Esophagus squamous epithelium (tissue), 4 donors: ENCODE data around the gene AUTS2.

Experiments used
- POLR2A ChIP-seq, 4 donors: fragments of 450-650 bp; IDR thresholded peaks; one replicate each; pipeline ENCODE4 v1.6.1; 2017; ENCODE audit warnings: antibody characterized with exemption in 4 of 4, mild to moderate bottlenecking in 4 of 4, moderate library complexity in 3 of 4
- TF ChIP-seq, protein P1 (sequence below), 6 experiments: fragments of 450-650 bp in 4 of 6; fragments of 200-600 bp in 2 of 6; sonication (generic) in 2 of 6; IDR thresholded peaks; one replicate each; pipeline ENCODE4 v1.5.1; 2016 to 2019; ENCODE audit warnings: antibody characterized with exemption in 6 of 6, mild to moderate bottlenecking in 4 of 6, moderate library complexity in 4 of 6

DNA sequence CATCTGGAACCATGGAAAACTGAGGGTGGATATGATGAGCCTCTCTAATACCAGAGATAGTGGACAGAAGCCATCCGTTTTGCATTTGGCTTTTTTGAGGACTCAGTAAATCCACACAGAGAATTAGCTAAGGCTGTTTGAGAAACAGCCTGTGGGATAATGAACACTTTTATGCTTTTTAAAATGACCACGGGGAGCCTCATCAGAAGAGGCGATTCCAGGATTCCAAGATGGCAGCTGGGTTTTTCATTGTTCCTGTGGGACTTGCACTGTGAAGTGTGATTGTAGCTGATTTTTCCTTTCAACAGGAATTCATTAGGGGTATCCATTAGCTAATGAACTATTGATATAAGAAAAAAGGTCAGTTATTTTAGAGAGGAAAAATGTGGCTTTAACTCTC, 353.2 kb downstream of the AUTS2 start:
- TF ChIP-seq, protein P1, sequence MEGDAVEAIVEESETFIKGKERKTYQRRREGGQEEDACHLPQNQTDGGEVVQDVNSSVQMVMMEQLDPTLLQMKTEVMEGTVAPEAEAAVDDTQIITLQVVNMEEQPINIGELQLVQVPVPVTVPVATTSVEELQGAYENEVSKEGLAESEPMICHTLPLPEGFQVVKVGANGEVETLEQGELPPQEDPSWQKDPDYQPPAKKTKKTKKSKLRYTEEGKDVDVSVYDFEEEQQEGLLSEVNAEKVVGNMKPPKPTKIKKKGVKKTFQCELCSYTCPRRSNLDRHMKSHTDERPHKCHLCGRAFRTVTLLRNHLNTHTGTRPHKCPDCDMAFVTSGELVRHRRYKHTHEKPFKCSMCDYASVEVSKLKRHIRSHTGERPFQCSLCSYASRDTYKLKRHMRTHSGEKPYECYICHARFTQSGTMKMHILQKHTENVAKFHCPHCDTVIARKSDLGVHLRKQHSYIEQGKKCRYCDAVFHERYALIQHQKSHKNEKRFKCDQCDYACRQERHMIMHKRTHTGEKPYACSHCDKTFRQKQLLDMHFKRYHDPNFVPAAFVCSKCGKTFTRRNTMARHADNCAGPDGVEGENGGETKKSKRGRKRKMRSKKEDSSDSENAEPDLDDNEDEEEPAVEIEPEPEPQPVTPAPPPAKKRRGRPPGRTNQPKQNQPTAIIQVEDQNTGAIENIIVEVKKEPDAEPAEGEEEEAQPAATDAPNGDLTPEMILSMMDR (IDR thresholded peaks at IDR 0.05): no peak
- TF ChIP-seq POLR2A (IDR thresholded peaks at IDR 0.05): no peak
